GM19099 (cell line): ENCODE data around the gene ANO2.

Experiments used
- POLR2A ChIP-seq: IDR thresholded peaks from 3 replicates; pipeline ENCODE4 v1.6.1; 2011; ENCODE audit warnings: low read depth; ENCODE audit not compliant: insufficient read length; ENCODE audit errors: extremely low read depth

ANO2 gene

GRCh38 chr12:5521456-5522325 lies 423.4 kb downstream of the ANO2 start:
- no peak for TF ChIP-seq POLR2A

- TF ChIP-seq POLR2A: no peak
These were observed 424.2 kb downstream of the ANO2 start for GRCh38 chr12:5520831-5521230.

- no peak for TF ChIP-seq POLR2A
These were observed 425.0 kb downstream of the ANO2 start for GRCh38 chr12:5520037-5520436.

- no peak for TF ChIP-seq POLR2A
These were observed 426.3 kb downstream of the ANO2 start for GRCh38 chr12:5518584-5519365.

GRCh38 chr12:5516371-5517241 lies 428.5 kb downstream of the ANO2 start:
- no peak for TF ChIP-seq POLR2A

- TF ChIP-seq POLR2A: no peak
These were observed 429.6 kb downstream of the ANO2 start for GRCh38 chr12:5515458-5515857.

- no peak for TF ChIP-seq POLR2A
These were observed 430.5 kb downstream of the ANO2 start for GRCh38 chr12:5514545-5514944.

DNA sequence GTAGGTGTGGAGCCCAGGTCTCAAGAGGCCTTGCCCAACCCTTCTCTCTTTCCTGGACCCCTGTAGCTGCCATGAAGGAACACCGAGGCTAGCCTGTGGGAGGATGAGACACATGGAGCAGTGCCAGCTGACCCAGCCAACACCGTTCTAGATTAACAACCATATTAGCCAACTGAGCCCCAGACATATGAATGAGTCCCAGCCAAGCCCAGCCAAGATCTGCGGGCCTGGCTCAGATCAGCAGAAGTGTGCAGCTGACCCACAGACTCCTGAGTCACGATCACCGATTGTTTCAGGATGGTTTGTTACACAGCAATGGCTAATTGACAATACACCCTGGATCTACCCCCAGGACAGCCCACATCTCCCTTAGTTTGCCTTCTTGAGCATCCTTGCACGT lies 431.0 kb downstream of the ANO2 start:
- no peak for TF ChIP-seq POLR2A

DNA sequence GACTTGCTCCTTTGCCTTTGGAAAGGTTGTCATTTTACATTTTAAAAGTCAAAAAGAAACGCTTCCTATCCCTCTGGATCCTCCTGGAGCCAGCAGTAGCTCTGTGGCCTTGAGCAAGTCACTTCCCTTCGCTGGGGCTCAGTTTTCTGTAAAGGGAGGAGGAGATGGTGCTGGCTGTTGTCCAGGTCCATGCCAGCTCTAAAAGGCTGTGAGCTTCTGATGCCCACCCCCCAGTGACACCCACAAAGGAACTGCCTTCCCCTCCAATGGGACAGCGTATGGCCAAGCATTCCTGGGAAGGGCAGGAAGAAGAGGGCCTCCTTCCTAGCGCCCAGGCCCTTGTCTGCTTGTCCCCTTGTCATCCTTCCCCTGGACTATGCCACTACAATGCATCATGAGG lies 431.7 kb downstream of the ANO2 start:
- no peak for TF ChIP-seq POLR2A
